SK-N-SH (cell line): ENCODE results near the gene DDI2.

Experiments
- CTCF ChIP-seq: fragments of 200-600 bp; sonication (generic); IDR thresholded peaks from 2 replicates; pipeline ENCODE4 v1.6.1; 2017; ENCODE audit warnings: antibody characterized with exemption, mild to moderate bottlenecking, moderate library complexity
- FOSL2 ChIP-seq: IDR thresholded peaks from 2 replicates; pipeline ENCODE4 v1.4.0; 2012; ENCODE audit warnings: low read depth, mild to moderate bottlenecking, moderate library complexity, borderline replicate concordance
- GABPA ChIP-seq: IDR thresholded peaks from 2 replicates; pipeline ENCODE4 v1.4.0; 2012; ENCODE audit warnings: low read depth, mild to moderate bottlenecking
- JUND ChIP-seq: IDR thresholded peaks from 2 replicates; pipeline ENCODE4 v1.4.0; 2012
- SMC3 ChIP-seq: IDR thresholded peaks from 2 replicates; pipeline ENCODE4 v1.6.1; 2012; ENCODE audit warnings: low read depth, low read length, improper control_type of control experiment
- ZBTB33 ChIP-seq: IDR thresholded peaks from 2 replicates; pipeline ENCODE4 v1.4.0; 2012; ENCODE audit warnings: low read depth, borderline replicate concordance

GRCh38 chr1:15636436-15636835, 19.2 kb downstream of the DDI2 start:
- TF ChIP-seq JUND (no peak), CTCF (no peak), GABPA (no peak), SMC3 (no peak), FOSL2 (no peak), ZBTB33 (no peak)
